Keratinocyte (primary cell): ENCODE data around the gene RAPGEFL1. TPM values are rescaled to one million over a fixed set of nuclear protein-coding genes. Genes with fewer than 3 reads are reported as not detected.

Experiments used
- DNase-seq: peaks from one replicate; pipeline ENCODE4 v3.0.0-alpha.2; 2011; ENCODE audit warnings: low read depth, missing footprints, low spot score
- FAIRE-seq: peaks from 2 replicates; lab custom pipeline; 2011; peaks lifted over from hg19 to GRCh38; lab: Jason Lieb, UNC
- H2AFZ ChIP-seq: 2 replicates; pipeline ENCODE4 v1.6.0; 2012; ENCODE audit warnings: low read length, control low read depth, inconsistent platforms; ENCODE audit not compliant: control insufficient read depth
- H3K27ac ChIP-seq: 2 replicates; pipeline ENCODE4 v1.5.1; 2011; ENCODE audit warnings: low read length; ENCODE audit not compliant: control insufficient read depth, insufficient read depth
- H3K27me3 ChIP-seq: 3 replicates; pipeline ENCODE4 v1.6.0; 2011; ENCODE audit warnings: low read length; ENCODE audit not compliant: control insufficient read depth, insufficient read depth; ENCODE audit errors: extremely low read depth
- H3K36me3 ChIP-seq, 2 experiments: 2 replicates in 1 of 2; 3 replicates in 1 of 2; pipeline ENCODE4 v1.5.1; 2011; ENCODE audit warnings: low read length in 2 of 2, mild to moderate bottlenecking in 1 of 2; ENCODE audit not compliant: control insufficient read depth in 2 of 2, insufficient read depth in 2 of 2; ENCODE audit errors: extremely low read depth in 1 of 2
- H3K4me1 ChIP-seq: 3 replicates; pipeline ENCODE4 v1.5.1; 2011; ENCODE audit warnings: low read length; ENCODE audit not compliant: control insufficient read depth, insufficient read depth; ENCODE audit errors: extremely low read depth
- H3K4me2 ChIP-seq: 3 replicates; pipeline ENCODE4 v1.6.0; 2011; ENCODE audit warnings: low read depth, low read length; ENCODE audit not compliant: control insufficient read depth, insufficient read depth; ENCODE audit errors: extremely low read depth
- H3K4me3 ChIP-seq, 3 experiments: fragments of 200-600 bp in 1 of 3; sonication (generic) in 1 of 3; 2 replicates in 2 of 3; 3 replicates in 1 of 3; pipeline ENCODE4 v1.5.1; 2011 to 2016; ENCODE audit warnings: low read length in 3 of 3, mild to moderate bottlenecking in 3 of 3, control low read depth in 2 of 3, inconsistent platforms in 1 of 3, low read depth in 1 of 3, mixed read lengths in 1 of 3, mixed run types in 1 of 3, moderate library complexity in 1 of 3; ENCODE audit not compliant: control insufficient read depth in 2 of 3, insufficient read depth in 2 of 3; ENCODE audit errors: extremely low read depth in 1 of 3
- H3K79me2 ChIP-seq: 2 replicates; pipeline ENCODE4 v1.6.0; 2012; ENCODE audit warnings: low read length; ENCODE audit not compliant: control insufficient read depth, insufficient read depth
- H3K9ac ChIP-seq: 3 replicates; pipeline ENCODE4 v1.6.0; 2011; ENCODE audit warnings: low read length; ENCODE audit not compliant: control insufficient read depth, insufficient read depth; ENCODE audit errors: extremely low read depth
- H3K9me1 ChIP-seq: 3 replicates; pipeline ENCODE4 v1.6.0; 2011; ENCODE audit warnings: low read length; ENCODE audit not compliant: control insufficient read depth, insufficient read depth; ENCODE audit errors: extremely low read depth
- H3K9me3 ChIP-seq: 2 replicates; pipeline ENCODE4 v1.5.1; 2012; ENCODE audit warnings: low read depth, low read length; ENCODE audit not compliant: control insufficient read depth
- H4K20me1 ChIP-seq: 3 replicates; pipeline ENCODE4 v1.6.0; 2011; ENCODE audit warnings: low read length; ENCODE audit not compliant: control insufficient read depth, insufficient read depth; ENCODE audit errors: extremely low read depth
- CTCF ChIP-seq, 3 experiments: IDR thresholded peaks in 1 of 3; conservative IDR thresholded peaks in 1 of 3; optimal IDR thresholded peaks in 1 of 3; 2 replicates in 2 of 3; 3 replicates in 1 of 3; pipeline versions ENCODE3 to v1.5.1; 2011; ENCODE audit warnings: low read length in 3 of 3, mild to moderate bottlenecking in 3 of 3, moderate library complexity in 2 of 3, control low read depth in 1 of 3, inconsistent platforms in 1 of 3; ENCODE audit not compliant: insufficient read depth in 2 of 3; ENCODE audit errors: extremely low read depth in 1 of 3
- EZH2 ChIP-seq: IDR thresholded peaks from one replicate; pipeline ENCODE4 v1.6.1; 2012; ENCODE audit warnings: inconsistent platforms, mild to moderate bottlenecking, low read length, moderate library complexity
- dilution Hi-C: fragments of 300-500 bp; cut with MboI; formaldehyde crosslinking; loops from one replicate; pipeline ENCODE4 v1.7.0; 2020; ENCODE audit warnings: low sequenced_read_pairs; ENCODE audit not compliant: extremely low pct_ligation_motif_present
- polyA plus RNA-seq, 5 experiments: library from polyadenylated mRNA; depleted of rRNA in 3 of 5; stranded (reverse) in 3 of 5; stranded (forward) in 1 of 5; unstranded in 1 of 5; fragments of >200 nt; gene quantifications; 1 replicate in 1 of 5; 2 replicates in 3 of 5; 3 replicates in 1 of 5; pipeline versions ENCODE4 v1.2.1 to v1.2.3, GENCODE V29; 2011 to 2012; ENCODE audit warnings: missing spikeins in 2 of 5, low read depth in 1 of 5, low replicate concordance in 1 of 5

RAPGEFL1 gene
- polyA plus RNA-seq, 1 donor (not counting 4 experiments of a cell fraction or from before 2014, with no cell fraction given) = 21.8 TPM

GRCh38 chr17:40153603-40154236 lies 23.6 kb upstream of the RAPGEFL1 start:
- Histone ChIP-seq H3K9me1 (no peaks in the 10 kb centered on the region), H3K27ac (no peak overlapping the region), H3K4me2 (no peak overlapping the region), H3K9ac (no peak overlapping the region), H3K36me3 (peaks cover 11 to 28% of the 10 kb centered on the region in 2 experiments), H3K9me3 (no peaks in the 10 kb centered on the region), H3K4me1 (no peaks in the 10 kb centered on the region), H2AFZ (no peak overlapping the region), H3K27me3 (no peaks in the 10 kb centered on the region), H3K4me3 (no peak overlapping the region), H4K20me1 (no peaks in the 10 kb centered on the region), H3K79me2 (peaks cover 47% of the 10 kb centered on the region)
- DNase-seq (no peak), FAIRE-seq (no peak)
- no peak for TF ChIP-seq EZH2
- TF ChIP-seq CTCF (optimal IDR thresholded peaks at IDR 0.05 in 1 of 3, IDR thresholded peaks at IDR 0.05 in 1 of 3, conservative IDR thresholded peaks at IDR 0.05 in 1 of 3; ENCODE audit: extremely low read depth in 1 of 3, insufficient read depth in 2 of 3, low read length in 3 of 3) = no peak
- dilution Hi-C loops = no loop called here

- FAIRE-seq (no peak), DNase-seq (no peak)
- Histone ChIP-seq H3K27me3 (no peaks in the 10 kb centered on the region), H3K4me3 (no peak overlapping the region), H3K9ac (no peak overlapping the region), H2AFZ (no peak overlapping the region), H3K27ac (no peak overlapping the region), H3K9me3 (no peaks in the 10 kb centered on the region), H3K36me3 (peaks cover 7 to 27% of the 10 kb centered on the region in 2 experiments), H3K4me1 (no peaks in the 10 kb centered on the region), H3K9me1 (no peaks in the 10 kb centered on the region), H4K20me1 (no peaks in the 10 kb centered on the region), H3K4me2 (no peak overlapping the region), H3K79me2 (peaks cover 35% of the 10 kb centered on the region)
- TF ChIP-seq CTCF (optimal IDR thresholded peaks at IDR 0.05 in 1 of 3, IDR thresholded peaks at IDR 0.05 in 1 of 3, conservative IDR thresholded peaks at IDR 0.05 in 1 of 3; ENCODE audit: extremely low read depth in 1 of 3, insufficient read depth in 2 of 3, low read length in 3 of 3) = no peak
- dilution Hi-C loops = no loop called here
Measured at GRCh38 chr17:40157973-40158372, 19.3 kb upstream of the RAPGEFL1 start.
